Endodermal cell (in vitro differentiated cells): ENCODE results near the gene SHC2. TPM values are rescaled to one million over a fixed set of nuclear protein-coding genes. Genes with fewer than 3 reads are reported as not detected.

Experiments used
- DNase-seq: peaks from one replicate; pipeline ENCODE4 v3.0.0-alpha.2; 2017
- H3K27ac ChIP-seq: 2 replicates; pipeline ENCODE4 v1.5.1; 2013; ENCODE audit warnings: mild to moderate bottlenecking, low read depth, low read length, moderate library complexity
- H3K27me3 ChIP-seq: 2 replicates; pipeline ENCODE4 v1.6.1; 2013; ENCODE audit warnings: mild to moderate bottlenecking, low read length, moderate library complexity; ENCODE audit not compliant: insufficient read depth, control insufficient read depth, poor library complexity, severe bottlenecking
- H3K36me3 ChIP-seq: 2 replicates; pipeline ENCODE4 v1.7.0; 2013; ENCODE audit warnings: mild to moderate bottlenecking, low read length, moderate library complexity; ENCODE audit not compliant: control insufficient read depth, insufficient read depth
- H3K4me1 ChIP-seq: one replicate; pipeline ENCODE4 v1.7.0; 2013; ENCODE audit warnings: low read length; ENCODE audit not compliant: control insufficient read depth, insufficient read depth
- H3K4me3 ChIP-seq: 2 replicates; pipeline ENCODE4 v1.5.1; 2013; ENCODE audit warnings: mild to moderate bottlenecking, low read length, moderate library complexity
- H3K9ac ChIP-seq: 2 replicates; pipeline ENCODE4 v1.6.1; 2013; ENCODE audit warnings: mild to moderate bottlenecking, low read length, moderate library complexity; ENCODE audit not compliant: poor library complexity, severe bottlenecking; ENCODE audit errors: extremely low read depth
- H3K9me3 ChIP-seq: 2 replicates; pipeline ENCODE4 v1.6.1; 2013; ENCODE audit warnings: mild to moderate bottlenecking, low read length, moderate library complexity; ENCODE audit not compliant: control insufficient read depth
- H3K27ac Mint-ChIP-seq: 2 replicates; pipeline ENCODE4 v1.8.0; 2020; ENCODE audit warnings: mixed read lengths
- H3K27me3 Mint-ChIP-seq: 2 replicates; pipeline ENCODE4 v1.8.0; 2021; ENCODE audit warnings: mild to moderate bottlenecking, mixed read lengths; ENCODE audit not compliant: insufficient read depth
- H3K36me3 Mint-ChIP-seq: 2 replicates; pipeline ENCODE4 v1.8.0; 2020; ENCODE audit warnings: low read depth, mixed read lengths
- H3K4me1 Mint-ChIP-seq: 2 replicates; pipeline ENCODE4 v1.8.0; 2020; ENCODE audit warnings: mixed read lengths
- H3K4me3 Mint-ChIP-seq: 2 replicates; pipeline ENCODE4 v1.8.0; 2020; ENCODE audit warnings: mild to moderate bottlenecking, moderate library complexity, mixed read lengths
- H3K9me3 Mint-ChIP-seq: 2 replicates; pipeline ENCODE4 v1.8.0; 2020; ENCODE audit warnings: mild to moderate bottlenecking, mixed read lengths
- CTCF ChIP-seq: fragments of 200-600 bp; sonication (generic); conservative IDR thresholded peaks from 2 replicates; pipeline ENCODE4 v1.5.0; 2021; ENCODE audit warnings: antibody characterized with exemption, mild to moderate bottlenecking
- WGBS, 2 experiments: methylation state at CpG; one replicate each; pipeline versions ENCODE4 v1.1.5 to v1.1.7; 2013; ENCODE audit warnings: missing lambda C conversion rate in 2 of 2, mixed read lengths in 1 of 2; ENCODE audit not compliant: insufficient coverage in 1 of 2, insufficient read length in 1 of 2; 5-methylcytosine and 5-hydroxymethylcytosine counted together
- total RNA-seq, 2 donors: library from RNA; stranded (reverse); fragmentation: NEBNext Ultra II Directional in 1 of 2; extraction: Animal tissue kit (Norgen Biotek cat#: 25700) in 1 of 2; gene quantifications; 2 replicates in 1 of 2; 3 replicates in 1 of 2; pipeline ENCODE4 v1.2.1, GENCODE V29; 2021

SHC2 gene
- total RNA-seq, 2 donors from 2014 or later, result 56.5 to 93.0 TPM

DNA sequence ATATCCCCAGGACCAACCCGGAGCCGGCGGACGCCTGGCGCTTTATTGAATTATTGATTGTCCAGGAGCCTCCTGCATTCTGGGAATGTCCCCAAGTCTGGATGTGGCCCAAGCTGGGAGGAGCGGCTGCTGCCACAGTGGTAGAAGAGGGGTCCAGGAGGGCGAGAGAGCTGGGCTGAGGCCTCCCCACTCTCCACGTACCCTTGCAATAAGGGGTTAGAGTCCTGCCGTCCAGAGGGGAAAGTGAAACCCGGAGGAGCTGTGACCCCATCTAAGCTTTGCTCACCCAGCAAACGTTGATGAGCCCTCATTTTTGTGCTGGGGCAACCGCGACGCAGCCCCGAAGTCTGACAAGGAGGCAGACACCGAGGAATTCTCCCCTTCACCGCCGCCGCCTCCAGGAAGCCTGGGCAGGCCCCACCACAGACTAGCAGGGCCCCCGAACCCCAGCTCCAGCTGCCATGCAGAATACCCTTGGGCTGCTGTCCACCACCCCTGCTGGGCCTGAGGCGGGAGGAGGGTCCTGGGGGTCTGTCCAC lies 50.5 kb downstream of the SHC2 start:
- no peaks in the 10 kb centered on the region for H3K9me3 Mint-ChIP-seq
- peaks cover 10% of the 10 kb centered on the region for H3K27me3 Mint-ChIP-seq
- no peaks in the 10 kb centered on the region for H3K9me3 ChIP-seq
- H3K27ac Mint-ChIP-seq, result no peak overlapping the region
- no peaks in the 10 kb centered on the region for H3K36me3 ChIP-seq
- DNase-seq, result no peak
- no peak for TF ChIP-seq CTCF
- H3K4me1 Mint-ChIP-seq, result peaks cover 8% of the 10 kb centered on the region
- no peaks in the 10 kb centered on the region for H3K4me1 ChIP-seq
- no peak overlapping the region for H3K4me3 Mint-ChIP-seq
- no peak overlapping the region for H3K4me3 ChIP-seq
- H3K36me3 Mint-ChIP-seq, result no peaks in the 10 kb centered on the region
- H3K27me3 ChIP-seq, result peaks cover 11% of the 10 kb centered on the region
- no peak overlapping the region for H3K9ac ChIP-seq
- 92 to 96% methylated on average over 11 to 21 of the region's 21 CpGs for WGBS, 2 experiments
- H3K27ac ChIP-seq, result no peak overlapping the region

DNA sequence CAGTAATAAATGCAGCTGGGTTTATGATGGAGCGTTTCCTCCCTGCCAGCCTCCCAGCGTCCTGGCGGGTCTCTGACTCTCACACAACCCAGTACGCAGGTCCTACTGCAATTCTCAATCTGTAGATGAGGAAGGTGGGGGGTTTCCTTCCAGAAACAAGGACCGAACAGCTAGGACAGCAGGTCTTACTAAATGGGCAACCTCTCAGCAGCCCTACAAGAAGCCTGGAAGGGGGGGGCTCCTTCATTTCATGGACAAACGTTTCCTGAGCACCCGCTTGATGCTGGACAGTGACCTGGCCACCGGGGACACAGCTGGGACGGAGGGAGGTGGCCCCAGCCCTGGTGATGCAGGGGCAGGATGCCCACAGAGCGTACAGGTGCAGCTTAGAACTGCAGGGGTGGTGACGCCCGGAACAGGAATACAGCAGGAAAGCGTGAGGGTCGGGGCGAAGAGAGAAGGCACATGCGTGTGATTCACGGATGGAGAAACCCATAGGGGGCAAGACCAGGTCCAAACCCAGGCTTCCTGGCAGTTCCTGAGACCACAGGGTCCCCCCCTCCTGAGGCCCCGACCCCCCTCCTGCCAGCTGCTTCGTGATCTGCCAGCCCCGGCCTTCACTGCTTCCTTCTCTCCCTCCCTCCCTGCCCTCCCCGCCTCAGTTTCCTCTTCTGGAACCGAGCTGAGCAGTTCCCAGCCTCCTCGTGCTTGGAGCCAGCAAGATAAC lies 51.2 kb downstream of the SHC2 start:
- peak overlapping the region; percentile 78 for H3K4me3 Mint-ChIP-seq
- peak overlapping the region; percentile 82 for H3K4me3 ChIP-seq
- no peaks in the 10 kb centered on the region for H3K36me3 Mint-ChIP-seq
- H3K4me1 ChIP-seq, result no peaks in the 10 kb centered on the region
- WGBS, 2 experiments, result 45 to 50% methylated on average over 14 to 23 of the region's 23 CpGs
- TF ChIP-seq CTCF, result peak; percentile 24
- H3K4me1 Mint-ChIP-seq, result peaks cover 8% of the 10 kb centered on the region
- H3K27me3 Mint-ChIP-seq, result peaks cover 10% of the 10 kb centered on the region
- peak overlapping the region; percentile 89 for H3K27ac Mint-ChIP-seq
- H3K9me3 Mint-ChIP-seq, result no peaks in the 10 kb centered on the region
- H3K27ac ChIP-seq, result no peak overlapping the region
- H3K9me3 ChIP-seq, result no peaks in the 10 kb centered on the region
- H3K27me3 ChIP-seq, result peaks cover 11% of the 10 kb centered on the region
- peak; percentile 69 for DNase-seq
- no peak overlapping the region for H3K9ac ChIP-seq
- H3K36me3 ChIP-seq, result no peaks in the 10 kb centered on the region

DNA sequence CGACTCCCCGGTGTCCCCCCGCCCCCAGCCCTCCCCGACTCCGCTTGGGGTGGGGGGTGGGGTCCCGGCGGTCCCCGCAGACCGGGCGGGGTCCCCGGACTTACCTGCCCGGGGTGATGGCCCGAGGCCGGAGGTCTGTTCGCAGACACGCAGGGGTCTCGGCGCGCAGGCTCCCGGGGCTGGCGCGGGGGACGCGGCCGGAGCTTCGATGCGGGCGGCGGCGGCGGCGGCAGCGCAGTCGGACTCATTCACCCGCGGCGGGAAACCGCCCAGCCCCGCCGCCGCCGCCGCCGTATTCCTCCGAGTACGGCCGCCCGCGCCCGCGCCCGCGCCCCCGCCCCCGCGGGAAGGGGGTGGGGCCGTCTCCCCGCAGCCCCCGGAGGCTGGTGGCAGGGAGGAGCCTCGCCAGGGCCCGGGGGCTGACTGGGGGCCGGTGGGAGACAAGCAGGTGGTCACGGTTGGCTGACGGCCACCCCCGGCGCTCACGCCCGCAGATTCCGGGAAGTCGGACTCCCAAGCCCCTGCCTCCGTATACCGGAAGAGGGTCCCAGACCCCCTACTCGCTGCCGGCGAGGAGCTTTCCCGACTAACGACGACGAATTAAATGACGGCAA lies 51.8 kb downstream of the SHC2 start, which contains the start of gene C2CD4C:
Gene C2CD4C, minus strand, starts transcription at position 246 of the 614 bp plus-strand sequence. CDS start 786 bp downstream, outside the sequence.
- H3K4me3 ChIP-seq, result peak within 1 kb of the TSS; percentile 82
- Mint-ChIP-seq H3K27ac (peak within 1 kb of the TSS; percentile 89), H3K9me3 (no peaks in the 10 kb centered on the region), H3K36me3 (no peaks in the 10 kb centered on the region), H3K27me3 (peaks cover 10% of the 10 kb centered on the region), H3K4me1 (peaks cover 8% of the 10 kb centered on the region), H3K4me3 (peak within 1 kb of the TSS; percentile 78)
- no peak for TF ChIP-seq CTCF
- no peak within 1 kb of the TSS for H3K27ac ChIP-seq
- H3K36me3 ChIP-seq, result no peaks in the 10 kb centered on the region
- no peaks in the 10 kb centered on the region for H3K4me1 ChIP-seq
- no peaks in the 10 kb centered on the region for H3K9me3 ChIP-seq
- DNase-seq, result peak; percentile 76
- WGBS, 2 experiments, result 0% methylated on average over 7 to 80 of the region's 80 CpGs
- peak within 1 kb of the TSS; percentile 15 for H3K9ac ChIP-seq
- peaks cover 11% of the 10 kb centered on the region for H3K27me3 ChIP-seq
